Activated T-helper 1 cell treated with Interleukin-2 at 50 U/mL for 16 hours (primary cell): Measurements from ENCODE around the gene YOD1.

ENCODE experiments used
- DNase-seq: peaks from one replicate; pipeline ENCODE4 v3.0.0-alpha.2; 2020; ENCODE audit warnings: low read depth

YOD1 gene

DNA sequence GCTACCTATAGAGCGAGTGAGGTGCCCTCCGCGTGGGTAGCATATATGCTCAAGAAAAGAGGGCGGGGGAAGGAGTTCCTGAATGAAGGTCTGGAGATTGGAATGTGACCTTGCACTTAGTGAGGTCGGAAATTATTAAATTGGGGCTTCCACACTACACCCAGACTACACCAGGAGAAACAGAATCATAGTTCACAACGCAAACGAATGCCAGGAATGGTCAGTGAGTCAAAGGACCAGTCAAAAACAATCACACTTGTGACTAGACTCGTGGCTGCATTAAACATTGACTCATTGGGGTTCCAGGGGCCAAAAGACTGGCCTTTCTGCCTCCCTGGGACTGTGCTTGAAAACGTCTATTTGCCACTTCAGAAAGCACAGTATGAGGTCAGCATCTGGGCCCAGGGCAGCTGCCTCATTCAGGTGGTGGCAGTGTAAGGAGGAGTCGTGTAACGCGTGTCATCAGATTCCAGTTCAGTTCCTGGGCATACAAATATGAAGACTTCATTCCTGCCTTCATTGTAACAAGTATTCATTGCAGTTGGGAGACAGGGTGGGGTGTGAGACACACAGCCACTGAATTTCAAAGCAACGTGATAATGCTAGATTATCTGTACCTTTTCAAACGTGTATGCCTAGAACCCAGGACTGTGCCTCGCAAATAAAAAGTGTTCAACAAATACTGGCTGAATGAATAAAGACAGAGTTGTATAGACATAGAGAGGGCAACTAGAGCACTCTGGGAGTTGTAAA lies at the start of gene YOD1:
Gene YOD1, minus strand, starts transcription at position 18 of the 753 bp plus-strand sequence. CDS start 178 bp downstream, outside the sequence.
- no peak for DNase-seq

DNA sequence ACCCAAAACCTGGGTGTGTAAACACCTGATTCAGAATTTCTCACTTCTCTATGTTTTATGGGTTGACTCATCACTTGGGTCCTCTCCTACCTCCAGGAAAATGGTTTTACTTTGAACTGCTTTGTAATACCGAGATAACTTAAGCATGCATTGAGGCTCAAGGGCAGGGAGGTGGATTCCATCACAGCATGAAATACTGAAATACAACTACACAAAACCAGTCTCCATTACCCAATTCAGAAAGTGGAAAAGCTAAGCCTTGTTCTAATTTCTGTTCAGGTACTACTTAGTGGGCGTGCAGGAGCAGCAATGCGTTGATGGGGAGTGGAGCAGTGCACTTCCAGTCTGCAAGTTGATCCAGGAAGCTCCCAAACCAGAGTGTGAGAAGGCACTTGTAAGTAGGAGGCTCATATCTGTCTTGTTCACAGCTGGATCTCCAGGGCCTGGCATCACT lies 46.9 kb upstream of the YOD1 start:
- DNase-seq: no peak

DNA sequence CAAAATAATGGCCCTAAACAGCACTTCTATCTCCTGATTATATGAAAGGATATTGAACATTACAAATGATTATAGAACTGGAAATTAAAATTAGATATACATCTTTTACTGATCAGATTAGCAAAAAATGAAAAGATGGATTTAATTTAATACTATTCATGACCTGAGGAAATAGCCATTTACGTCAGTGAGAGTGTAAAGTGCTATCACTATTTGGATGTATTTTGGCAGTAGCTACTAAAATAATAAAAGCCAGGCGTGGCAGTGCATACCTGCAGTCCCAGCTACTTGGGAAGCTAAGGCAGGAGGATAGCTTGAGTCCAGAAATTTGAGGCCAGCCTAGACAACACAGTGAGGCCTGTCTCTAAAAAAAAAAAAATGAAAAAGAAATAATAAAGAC lies 42.9 kb upstream of the YOD1 start:
- DNase-seq: no peak

DNA sequence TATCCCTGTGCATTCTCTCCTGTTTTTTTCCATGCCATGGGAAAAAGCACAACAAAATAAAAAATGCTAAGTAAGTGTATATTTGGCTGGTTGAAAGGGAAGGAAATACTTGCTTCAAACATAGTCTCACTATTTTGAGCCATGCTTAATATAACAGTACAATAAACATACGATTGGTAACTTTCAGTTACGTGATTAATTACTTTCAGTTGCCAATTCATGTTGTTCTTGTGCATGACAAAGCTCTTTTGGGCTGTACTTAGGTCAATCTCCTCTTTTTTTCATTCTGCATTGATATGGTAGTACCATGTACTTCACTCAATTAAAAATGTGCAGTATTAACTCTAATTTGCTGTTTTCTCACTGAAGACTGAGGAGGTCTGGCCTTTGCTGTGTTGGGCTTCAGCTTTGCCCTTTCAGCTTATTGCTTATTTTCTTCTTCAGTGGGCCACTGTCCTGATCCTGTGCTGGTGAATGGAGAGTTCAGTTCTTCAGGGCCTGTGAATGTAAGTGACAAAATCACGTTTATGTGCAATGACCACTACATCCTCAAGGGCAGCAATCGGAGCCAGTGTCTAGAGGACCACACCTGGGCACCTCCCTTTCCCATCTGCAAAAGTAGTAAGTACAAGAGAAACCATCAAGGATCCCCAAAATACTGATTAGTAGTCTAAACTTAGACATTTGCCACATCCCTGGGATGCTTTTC lies 40.3 kb upstream of the YOD1 start:
- no peak for DNase-seq

DNA sequence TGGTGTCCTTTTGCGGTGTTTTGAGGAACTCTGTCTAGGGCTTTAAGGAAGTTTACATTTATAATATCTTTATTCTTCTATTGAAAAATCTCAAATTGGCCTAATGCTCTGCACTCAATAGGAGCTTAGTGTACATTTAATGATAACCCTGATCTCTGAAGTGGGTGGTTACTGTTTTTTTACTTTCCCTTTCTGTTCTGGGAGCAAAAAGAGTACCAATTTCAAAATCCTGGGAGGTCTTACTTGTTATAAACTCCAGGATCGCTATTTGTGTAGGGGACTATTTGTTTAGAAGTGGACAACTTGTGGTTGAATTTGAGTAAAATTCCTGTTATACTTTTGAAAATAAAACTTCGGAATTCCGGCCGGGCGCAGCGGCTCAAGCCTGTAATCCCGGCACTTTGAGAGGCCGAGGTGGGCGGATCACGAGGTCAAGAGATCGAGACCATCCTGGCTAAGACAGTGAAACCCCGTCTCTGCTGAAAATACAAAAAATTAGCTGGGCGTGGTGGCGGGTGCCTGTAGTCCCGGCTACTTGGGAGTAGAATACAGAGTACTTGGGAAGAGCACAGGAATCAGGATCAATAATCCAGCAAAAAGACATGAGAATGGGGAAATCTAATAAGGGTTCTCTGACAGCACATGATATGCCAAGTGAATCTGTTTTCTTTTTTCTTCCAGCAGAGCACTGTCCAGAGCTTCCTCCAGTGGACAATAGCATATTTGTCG lies 38.8 kb upstream of the YOD1 start:
- DNase-seq: no peak

DNA sequence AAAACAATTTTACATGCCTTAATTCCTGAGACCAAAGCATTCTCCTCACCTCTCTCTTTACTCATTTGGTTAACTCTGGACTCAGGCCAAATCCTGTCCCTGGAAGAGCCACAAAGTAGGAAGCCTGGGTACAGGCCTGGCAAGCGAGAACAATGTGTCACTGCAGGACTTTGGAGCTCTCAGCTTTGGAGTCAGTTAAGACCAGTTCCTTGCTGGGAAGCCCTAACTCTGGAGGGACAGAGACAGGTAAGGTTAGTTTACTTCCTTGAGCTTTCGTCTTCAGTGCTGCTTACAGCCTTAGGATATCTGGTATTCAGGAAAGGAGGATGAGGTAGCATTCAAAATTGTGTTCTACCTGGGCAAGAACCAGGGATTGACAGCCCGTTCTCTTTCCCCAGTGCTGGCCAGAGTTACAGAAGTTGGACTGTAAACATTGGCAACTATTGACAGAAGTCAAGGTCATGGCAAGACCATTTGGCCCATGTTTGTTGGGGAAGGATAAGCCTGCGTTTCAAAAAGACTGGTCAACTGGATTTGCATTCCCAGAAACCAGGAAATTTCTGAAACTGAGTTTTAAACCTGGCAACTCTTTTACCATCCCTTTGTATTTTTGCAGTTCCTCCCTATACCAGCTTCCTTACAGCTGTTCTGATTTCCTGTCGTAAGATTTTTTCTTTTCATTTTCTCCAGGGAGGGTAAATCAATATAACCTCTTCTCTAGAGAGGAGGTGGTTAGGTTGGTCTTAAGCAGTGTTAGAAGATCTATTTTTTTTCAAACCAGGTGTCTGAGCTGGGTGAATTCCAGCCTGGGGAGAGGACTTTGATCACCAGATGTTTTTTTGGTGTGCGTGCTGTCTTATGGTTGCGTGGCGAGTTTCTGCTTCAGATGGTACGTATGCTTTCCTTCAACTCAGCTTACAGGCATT lies 38.0 kb upstream of the YOD1 start, which contains the start of gene C4BPB:
Gene C4BPB, plus strand, starts transcription at position 160 of the 926 bp plus-strand sequence. Its CDS starts 672 bp downstream, at position 832.
- DNase-seq: no peak

DNA sequence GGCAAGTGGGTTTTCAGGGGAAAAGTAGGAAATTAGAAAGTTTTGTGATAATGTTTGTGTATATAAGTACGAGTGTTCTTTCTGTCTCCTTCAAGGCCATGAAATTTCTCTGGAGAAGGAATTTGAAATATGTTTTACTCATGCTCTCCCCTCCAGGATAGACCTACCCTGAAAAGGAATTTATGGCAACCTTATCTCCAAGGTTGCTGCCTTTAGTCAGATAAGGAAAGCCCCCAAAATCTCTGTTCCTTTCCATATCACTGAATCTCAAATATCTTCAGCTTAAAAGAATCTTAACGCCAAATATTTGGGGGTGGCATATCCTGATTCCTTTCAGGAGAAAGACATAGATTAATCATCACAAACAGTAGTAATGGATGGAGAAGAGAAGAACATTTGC lies 37.2 kb upstream of the YOD1 start:
- DNase-seq: no peak

DNA sequence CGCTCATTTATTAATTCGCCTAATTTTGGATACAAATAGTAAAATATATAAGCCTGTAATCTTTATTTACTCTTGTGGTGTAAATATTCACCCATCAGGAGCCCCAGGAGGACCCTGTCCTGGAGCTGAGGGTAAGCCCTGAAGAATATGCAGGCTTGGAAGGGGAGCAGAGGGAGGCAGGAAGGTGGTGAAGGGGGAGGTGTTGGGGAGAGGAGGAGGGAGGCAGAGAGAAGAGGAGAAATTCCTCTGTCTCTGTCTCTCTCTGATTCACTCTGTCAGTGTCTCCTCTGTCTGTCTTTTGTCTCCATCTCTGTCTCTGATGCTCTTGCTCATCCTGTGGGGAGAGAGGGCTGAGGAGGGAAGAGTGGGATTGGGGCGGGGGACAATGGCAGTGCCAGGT lies 34.9 kb upstream of the YOD1 start:
- no peak for DNase-seq

DNA sequence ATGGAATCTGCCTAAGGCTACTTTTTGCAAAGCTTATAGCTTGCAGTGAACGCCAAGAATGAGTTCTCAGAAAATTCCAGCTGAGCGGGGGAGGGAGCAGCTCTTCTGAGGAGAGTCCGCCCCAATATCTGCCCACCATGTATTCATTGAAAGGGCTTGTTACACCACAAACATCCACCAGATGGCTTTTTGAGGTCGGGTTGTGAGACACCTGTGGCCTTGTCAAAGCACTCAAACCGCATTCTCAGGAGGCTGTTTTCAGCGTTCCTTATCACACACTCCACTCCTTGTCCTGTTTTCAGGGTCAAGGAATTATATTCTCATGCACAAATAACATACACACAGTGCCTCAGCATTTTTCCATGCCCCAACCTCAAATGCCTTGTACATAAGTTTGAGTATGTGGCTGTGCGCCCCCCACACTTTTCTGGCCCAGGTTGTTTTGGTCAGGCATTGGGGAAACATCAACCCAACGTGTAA lies 33.7 kb upstream of the YOD1 start:
- peak; percentile 8 for DNase-seq

DNA sequence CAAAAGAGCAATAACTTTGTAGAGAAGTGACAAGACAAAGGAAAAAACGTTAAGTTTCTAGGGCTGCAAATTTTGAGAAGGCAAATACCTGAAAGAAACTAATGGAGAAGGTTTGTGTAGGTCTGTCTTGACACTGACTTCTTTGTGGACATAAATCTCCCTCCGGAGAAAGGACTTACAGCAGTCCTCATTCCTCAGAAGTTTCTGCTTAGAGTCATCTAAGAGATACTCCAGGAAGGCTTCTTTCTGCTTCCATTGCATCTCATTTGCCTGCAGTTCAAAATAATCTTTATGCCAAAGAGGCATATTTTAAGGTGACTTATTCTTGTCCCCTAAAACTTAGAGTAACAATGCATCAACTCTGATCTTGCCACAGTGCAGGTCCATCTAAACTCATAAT lies 33.2 kb upstream of the YOD1 start:
- DNase-seq: no peak

DNA sequence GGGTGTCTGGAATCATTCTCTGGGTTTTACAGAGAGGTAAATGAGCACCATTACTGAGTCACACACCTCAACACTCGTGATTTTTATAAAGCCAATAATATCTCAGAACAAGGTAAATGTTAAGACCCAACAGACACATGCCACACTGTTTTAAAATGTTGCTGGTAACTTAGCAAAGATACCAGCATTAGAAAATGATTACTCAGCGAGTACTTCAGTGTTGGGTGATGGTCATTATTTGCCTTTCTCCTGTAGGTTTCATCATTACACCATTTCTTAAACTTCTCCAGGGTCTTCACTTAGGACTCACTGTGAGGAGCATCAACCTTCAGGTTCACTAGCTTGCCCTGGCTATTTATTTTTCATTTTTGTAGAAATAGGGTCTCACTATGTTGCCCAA lies 30.8 kb upstream of the YOD1 start:
- DNase-seq: no peak

DNA sequence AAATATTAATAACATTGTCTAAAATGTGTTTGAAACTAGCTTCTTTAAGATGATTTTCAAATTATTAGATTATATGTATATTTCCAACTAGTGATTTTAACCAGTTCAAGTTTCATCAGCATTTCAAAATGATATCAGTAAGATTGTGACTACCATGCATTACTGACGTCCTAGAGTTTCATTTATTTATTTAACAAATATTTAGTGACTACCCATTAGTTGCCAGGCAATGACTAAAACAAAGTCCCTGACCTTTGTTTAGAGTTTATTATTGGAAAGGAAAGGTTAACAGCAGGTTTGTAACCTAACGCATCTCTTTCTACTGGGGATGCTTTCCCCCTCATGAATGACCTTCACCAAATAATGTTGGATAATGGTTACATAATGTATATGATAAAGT lies 30.1 kb upstream of the YOD1 start:
- DNase-seq: no peak

DNA sequence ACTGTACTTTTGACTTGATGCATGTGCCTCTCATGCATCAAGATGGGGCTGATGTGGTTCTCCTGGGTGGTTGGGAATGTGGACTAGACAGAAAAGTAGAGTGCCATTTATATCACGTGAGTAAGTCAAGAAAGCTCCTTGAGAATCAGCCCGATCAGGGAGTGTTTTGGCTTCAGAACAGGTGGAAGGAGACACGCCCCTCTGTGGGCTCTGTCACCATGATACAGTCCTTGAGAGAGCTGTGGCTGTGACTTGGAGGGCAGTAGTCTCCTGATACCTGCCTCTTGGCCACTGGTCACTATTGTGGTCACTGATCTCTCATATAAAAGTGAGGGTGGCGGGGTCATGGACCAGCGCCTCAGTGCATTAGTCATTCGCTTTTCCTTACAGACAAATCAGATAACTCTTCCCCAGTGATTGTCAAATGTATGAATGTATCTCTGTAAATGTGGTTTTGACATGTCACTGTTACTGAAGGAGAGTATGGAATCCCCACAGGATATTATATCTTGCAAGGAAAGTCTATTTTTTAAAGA lies 28.8 kb upstream of the YOD1 start:
- DNase-seq: no peak

DNA sequence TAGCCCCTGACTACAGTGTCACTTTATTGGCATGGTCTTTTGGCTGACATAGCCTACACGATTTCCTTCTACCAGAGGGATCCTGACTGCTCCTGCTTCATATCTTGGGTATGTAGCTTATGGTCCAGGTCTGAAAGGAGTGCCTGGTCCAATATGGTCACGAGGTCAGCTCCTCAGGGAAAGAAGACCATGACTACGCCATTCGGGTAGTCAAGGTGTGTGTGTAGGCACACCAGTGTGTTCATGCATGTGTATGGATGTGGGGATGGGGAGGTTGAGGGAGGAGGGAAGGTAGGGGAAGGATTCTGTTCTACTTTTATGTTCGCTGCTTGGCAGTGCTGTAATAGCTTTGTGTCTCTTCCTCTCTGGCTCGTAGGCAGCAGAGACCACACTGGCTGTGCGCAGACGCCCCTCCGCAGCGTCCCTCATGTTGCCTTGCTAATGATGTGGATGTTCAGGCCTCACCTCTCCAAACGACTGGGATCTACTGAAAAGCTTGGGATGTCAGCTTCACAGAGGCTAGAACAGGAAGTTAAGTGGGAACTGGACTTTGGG lies 27.6 kb upstream of the YOD1 start:
- DNase-seq: no peak

DNA sequence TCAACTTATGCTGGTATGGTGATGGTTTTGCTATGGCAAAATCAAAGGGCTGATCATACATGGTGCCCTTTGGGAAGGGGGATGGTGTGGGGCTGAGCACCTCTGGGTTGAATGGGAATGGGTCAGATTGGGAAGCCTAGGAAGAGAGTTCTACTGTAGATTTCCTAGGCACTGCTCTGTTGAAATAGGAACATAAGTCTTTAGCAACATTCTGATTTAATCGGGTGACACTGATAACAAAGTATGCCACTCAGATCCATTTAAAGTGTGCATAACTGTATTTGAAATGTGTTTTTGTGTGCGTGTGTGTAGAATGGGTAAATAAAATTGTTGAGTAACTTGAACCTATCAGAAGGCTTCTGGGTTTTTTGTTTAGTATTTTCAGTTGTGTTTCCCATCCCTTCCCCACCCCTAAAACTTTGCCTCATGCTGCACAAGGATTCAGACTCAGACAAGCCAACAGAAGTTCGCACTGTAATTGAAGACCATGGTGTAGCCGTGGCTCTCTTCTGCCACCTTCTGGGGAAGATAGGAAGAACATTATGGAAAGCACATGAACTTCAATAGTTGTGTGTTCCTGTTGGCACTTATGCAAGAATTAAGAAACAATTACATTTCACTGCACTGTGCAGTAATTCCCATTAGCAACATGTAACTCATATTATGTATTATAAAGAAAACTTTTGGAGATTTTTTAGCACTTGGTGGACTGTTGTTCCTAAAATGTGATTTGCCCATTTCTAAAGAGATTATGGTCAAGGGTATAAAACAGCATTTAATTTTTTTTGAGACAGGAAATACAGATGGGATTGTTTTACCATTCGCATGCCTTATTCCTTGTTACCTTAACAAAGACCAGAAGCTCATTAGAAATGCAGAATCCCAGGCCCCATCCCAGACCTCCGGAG lies 26.7 kb upstream of the YOD1 start:
- peak; percentile 20 for DNase-seq

DNA sequence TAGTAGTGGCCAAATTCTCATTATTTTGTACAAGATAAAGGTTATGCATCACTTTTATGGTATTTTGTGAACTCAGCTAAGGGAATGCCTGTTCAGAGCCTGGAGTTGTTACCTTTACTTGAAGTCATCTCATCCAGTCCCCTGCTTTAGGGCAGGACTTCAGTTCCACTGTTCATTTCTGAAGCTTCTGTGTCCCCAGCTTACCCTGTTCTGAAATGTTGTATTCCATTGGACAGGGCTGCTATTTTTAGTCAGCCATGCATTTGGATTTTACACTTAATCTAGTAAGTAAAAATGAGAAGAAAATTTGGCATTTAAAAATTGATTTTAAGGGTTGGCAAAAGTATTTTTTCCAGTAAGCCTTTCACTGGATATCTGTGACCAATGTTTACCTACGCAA lies 26.0 kb upstream of the YOD1 start:
- no peak for DNase-seq

DNA sequence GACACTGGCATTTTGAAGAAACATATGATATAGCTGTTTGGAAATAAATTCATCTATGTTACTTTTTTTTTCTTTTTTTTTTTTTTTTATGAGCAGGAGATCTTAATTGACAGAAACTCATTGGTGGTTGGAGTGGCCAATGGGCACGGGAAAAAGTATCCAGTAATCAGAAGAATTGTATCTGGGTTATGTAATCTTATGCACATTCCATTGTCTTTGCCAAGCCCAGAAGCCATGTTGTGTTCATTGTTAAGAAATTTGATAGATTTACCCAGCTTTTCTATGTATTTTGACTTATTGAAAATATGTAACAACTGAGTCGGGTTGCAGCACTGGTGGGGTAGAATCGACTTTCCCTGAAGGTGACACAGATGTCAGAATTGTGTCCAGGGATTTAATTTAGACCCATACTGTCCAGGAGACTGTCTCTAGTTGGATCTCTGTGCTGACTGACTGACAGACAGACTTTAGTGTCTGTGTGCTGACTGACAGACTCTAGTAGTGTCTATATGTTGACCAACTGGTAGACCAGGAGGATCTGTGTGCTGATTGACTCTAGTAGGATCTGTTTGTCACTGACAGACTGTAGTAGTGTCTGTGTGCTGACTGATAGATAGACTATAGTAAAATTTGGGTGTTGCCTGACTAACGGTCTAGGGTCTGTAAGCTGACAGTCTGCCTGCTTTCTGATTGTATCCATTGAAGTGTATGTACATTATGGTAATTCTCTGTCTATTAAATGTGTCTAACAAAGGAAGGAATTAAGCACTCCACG lies 25.4 kb upstream of the YOD1 start:
- no peak for DNase-seq

DNA sequence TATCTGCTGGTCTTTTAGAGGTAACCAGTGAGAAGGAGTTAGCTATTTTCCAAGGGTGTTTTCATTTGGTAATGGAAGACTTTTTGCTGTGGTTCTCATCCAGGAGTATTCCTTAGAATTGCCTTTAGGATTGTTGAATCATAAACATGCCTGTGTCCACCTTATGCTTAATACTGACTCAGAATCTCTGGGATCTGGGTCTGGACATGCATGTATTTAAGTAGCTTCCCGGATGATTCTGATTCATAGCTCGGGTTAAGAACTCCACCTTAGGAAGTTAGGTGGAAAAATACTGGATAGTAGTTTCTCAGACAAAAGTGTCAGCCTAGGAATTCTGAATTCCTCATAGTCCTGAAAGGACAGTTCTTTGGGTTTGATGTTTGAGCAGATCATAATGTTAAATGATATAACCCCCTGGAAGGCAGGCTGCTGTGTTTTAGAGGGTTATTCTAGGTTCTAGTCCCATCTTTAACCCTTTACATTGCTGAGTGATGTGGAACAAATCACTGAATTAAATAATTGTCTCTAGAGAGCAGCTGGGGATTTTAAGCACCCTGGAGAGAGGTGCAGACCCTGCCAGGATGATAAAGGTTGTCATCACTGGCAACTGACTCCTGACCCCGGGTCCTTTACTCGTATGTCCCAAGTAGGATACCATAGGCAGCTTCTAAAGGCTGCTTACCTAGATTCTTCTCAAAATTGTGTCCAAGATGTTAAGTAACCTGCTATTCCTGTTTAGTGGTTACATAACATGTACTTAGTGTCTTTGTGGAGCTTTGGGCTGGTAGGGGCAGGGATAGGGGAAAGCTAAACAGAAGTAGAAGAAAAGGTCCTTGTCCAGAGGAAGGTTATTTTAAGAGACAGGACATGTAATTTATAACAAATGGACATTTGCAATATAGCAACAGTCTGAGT lies 23.2 kb upstream of the YOD1 start:
- DNase-seq: no peak
